DMS153 treated with DMSO at 0.1 percent for 48 hours (cell line): ENCODE results near the gene NDUFS8.

Experiments used
- DNase-seq: peaks from one replicate; lab custom pipeline; 2025; ENCODE audit not compliant: unreplicated experiment; lab: John Stamatoyannopoulos, UW

Gene NDUFS8

DNA sequence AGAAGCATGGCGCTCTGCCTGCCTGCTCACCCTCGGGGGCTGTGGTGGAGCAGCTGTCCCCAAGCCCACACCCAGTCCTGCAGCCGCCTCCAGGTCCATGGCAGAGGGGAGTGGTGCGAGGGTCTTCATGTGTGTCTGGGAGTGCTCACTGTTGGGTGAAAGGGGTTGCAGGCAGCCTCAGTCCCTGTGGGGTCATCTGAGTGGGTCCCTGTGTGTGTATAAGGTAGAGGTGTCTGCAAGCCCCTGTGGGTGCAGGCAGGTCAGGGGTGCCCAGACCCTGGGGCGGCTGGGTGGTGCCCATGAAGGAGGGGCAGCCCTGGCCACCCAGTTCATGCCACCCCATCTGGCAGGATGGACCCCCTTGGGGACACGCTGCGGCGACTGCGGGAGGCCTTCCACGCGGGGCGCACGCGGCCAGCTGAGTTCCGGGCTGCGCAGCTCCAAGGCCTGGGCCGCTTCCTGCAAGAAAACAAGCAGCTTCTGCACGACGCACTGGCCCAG, 15.5 kb upstream of the NDUFS8 start:
- DNase-seq: no peak

DNA sequence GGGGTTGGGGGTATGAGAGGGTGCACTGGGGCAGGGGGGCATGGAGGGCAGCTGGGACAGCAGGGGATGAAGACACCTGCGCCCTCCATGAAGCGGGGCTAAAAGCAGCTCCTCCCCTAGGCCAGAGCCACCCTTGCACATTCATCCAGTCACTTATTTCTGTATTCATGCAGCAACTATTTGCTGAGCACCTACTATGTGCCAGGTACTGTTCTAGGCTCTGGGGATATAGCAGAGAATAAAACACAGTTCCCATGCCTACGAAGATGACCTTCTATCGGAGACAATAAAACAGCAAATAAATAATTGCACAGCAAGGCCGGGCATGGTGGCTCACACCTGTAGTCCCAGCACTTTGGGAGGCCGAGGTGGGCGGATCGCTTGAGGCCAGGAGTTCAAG, 15.0 kb upstream of the NDUFS8 start:
- no peak for DNase-seq

DNA sequence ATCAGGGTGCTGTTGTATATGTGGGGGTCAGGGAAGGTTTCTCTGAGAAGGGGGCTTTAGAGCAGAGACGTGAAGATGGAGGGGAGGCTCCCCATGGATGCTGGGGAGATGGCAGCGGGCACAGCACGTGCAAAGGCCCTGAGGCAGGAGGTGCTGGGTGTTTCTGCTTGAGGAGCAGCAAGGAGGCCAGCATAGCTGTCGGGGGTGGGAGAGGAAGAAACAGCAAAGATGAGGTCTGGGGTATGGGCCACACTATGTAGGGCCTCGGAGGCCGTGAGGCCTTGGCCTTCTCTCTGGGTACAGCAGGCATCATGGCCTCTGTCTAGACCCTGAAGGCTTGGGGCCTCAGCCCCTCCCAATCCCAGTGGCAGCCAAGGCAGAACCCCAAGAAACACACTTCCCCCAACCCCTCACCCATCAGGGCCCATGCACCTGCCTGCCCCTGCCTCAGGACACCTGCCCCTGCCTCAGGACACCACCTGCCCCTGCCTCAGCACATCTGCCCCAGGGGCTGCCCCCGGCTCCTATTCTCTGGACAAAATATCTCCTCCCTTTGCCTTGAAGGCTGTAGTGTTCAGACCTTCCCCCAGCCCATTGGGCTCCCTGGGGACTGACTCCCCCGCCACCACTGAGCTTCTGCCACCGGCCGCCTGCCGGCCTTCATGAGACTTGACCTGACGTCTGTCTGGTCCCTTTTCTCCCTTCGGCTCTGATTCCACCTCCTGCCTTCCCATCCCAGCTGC, 14.1 kb upstream of the NDUFS8 start:
- DNase-seq: no peak

DNA sequence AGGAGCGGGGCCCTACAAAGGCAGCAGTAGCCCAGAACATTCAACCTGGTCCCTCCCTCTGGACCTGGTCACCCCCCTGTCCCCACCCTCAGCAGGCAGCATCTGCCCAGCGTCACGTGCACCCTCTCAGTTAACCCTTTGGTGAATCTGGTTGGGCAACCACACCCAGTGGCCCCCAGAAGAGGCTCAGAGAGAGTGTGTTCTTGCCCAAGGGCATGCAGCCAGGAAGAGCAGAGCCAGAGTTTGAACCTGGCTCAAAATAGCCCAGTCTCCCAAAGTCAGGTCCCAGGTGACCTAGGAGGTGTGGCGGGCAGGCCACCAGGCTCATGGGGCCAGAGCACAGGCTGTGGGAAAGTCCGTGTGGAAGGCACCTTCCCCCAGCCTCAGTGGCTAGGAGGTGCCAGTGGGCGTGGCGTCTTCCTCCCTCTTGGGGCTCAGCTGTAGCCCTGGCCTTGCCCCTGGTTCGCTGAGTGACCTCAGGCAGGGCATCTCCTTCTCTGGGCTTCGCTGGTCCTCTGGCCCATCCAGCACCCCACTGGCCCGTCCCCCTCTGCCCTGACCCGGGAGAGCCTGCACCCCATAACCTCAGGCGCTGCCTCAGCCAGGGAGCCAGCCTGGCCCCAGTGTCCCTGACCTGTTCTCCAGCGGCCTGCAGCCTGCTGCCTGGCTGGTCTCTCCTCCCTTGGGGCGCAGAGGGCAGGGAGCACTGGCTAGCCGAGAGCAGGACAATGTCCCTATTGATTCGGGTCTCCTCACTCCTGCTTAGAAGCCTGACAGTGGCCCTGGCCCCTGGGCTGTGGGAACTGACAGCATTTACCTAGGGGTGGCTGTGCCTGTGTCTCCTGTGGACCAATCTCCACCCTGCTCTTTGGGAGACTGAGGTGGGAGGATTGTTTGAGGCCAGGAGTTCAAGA, 13.3 kb upstream of the NDUFS8 start:
- no peak for DNase-seq

DNA sequence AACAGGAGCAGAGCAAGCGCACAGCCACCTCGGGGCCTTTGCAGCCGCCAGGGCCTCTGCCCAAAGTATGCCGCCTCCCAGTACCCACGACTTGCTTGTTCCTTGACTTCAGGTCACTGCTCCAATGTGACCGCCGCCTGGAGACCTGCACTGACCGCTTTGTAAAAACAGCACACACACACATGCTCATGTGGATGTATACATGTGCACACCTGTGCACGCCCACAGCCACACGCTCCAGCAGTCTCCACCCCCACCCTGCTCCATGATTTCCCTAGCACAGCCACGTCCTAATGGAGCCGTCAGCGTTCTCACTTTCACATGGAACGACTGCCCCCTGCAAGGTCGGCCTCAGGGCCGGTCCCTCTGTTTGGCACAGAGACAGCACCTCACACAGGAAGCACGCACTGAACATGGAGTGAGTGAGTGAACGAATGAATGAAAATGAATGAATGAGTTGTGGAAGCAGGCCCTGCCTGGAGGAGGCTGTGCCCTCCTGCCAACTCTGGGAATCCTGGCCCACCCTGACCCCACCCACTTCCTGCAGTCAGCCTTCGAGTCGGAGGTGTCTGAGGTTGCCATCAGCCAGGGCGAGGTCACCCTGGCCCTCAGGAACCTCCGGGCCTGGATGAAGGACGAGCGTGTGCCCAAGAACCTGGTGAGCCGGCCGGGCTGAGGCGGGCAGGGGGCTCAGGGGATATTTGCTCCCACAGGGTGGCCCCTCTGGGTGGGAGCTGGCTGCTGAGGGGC, 12.3 kb upstream of the NDUFS8 start:
- no peak for DNase-seq

DNA sequence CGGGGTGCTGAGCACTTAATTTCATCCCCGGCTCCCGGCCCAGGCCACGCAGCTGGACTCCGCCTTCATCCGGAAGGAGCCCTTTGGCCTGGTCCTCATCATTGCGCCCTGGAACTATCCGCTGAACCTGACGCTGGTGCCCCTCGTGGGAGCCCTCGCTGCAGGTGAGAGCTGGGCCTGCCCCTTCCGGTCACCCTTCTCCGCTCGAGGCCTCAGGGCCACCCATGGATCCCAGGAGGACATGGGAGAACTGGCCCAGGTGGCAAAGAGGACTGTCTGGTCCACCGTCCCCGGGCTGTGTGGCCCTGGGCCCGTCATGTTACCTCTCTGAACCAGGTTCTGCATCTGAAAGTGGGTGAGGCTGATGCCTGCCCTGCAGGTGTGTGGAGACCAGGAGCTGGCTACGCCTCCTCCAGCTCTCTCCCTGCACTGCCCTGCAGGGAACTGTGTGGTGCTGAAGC, 11.7 kb upstream of the NDUFS8 start:
- no peak for DNase-seq

DNA sequence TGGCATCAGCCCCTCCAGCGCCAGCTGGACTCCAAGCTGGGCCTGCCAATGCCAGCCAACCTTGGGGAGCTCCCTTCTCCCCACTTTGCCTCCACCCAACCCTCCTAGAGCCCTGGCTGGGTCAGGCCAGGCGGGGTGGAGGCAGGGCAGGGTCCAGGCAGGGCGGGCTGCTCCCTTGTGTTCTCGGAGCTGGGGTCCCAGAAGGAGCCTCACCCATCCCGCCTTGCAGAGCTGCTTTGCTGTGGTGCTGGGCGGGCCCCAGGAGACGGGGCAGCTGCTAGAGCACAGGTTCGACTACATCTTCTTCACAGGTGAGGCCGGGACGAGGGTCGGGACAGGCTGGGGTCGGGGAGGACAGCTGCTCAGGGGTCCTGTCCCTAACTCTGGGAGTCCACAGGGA, 11.0 kb upstream of the NDUFS8 start:
- no peak for DNase-seq

DNA sequence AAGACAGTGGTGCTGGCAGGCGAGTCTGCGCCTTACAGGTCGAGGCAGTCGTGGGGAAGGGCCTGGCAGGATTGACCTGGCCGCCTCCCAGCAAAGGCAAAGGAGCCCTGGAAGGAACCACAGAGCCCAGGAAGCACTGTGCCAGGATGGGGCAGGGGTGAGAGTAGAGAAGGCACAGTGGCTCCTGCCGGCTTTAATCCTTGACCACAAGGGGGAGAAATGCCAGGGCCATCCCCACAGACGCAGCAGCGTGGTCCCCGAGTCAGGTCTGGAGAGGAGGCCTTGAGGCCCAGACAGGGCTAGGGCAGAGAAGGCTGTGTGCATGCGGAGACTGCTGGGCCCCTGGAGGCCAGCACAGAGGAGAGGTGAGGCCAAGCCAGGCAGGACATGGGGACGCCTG, 9.9 kb upstream of the NDUFS8 start:
- DNase-seq: no peak

DNA sequence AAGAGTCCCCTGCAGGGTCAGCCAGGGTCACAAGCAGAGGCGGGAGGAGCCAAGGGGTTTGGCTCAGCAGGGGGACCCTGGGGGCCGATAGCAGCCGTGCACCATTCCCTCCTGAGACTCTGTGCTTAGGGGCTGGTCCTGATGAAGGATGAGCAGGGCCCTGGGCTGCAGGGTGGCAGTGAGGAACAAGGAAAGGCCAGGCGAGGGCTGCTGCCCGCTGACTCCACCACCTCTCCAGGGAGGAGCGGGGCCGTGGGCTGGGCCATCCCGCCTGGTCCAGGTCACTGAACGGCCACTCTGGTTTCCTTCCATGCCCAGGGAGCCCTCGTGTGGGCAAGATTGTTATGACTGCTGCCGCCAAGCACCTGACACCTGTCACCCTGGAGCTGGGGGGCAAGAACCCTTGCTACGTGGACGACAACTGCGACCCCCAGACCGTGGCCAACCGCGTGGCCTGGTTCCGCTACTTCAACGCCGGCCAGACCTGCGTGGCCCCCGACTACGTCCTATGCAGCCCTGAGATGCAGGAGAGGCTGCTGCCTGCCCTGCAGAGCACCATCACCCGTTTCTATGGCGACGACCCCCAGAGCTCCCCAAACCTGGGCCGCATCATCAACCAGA, 9.2 kb upstream of the NDUFS8 start:
- no peak for DNase-seq

DNA sequence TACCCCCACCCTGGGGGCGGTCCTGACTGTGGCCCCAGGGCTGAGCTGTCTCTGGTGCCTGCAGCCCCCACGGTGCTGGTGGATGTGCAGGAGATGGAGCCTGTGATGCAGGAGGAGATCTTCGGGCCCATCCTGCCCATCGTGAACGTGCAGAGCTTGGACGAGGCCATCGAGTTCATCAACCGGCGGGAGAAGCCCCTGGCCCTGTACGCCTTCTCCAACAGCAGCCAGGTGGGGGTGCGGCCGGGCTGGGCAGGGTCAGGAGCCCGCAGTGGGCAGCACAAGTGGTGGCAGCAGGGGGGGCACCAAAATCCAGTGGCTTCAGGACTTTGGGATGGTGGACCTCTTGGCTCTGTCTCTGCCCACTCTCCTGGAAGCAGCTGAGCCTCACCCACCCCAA, 8.0 kb upstream of the NDUFS8 start:
- DNase-seq: no peak

DNA sequence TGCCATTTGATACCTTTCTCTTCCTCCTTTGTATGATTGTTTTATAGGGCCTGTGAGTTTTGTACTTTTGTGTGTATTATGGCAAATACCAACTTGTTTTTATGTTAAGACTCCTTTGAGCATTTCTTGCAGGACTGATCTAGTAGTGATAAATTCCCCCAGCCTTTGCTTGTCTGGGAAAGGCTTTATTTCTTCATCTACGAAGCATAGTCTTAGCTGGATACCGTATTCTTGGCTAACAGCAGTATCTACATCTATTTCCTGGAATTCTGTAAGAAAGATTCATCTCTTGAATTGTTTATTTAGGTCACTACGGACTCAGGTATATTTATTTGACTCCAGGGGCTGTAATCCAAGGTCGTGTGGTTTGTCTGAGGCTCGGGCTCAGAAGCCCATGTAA, 6.0 kb upstream of the NDUFS8 start:
- DNase-seq: no peak

DNA sequence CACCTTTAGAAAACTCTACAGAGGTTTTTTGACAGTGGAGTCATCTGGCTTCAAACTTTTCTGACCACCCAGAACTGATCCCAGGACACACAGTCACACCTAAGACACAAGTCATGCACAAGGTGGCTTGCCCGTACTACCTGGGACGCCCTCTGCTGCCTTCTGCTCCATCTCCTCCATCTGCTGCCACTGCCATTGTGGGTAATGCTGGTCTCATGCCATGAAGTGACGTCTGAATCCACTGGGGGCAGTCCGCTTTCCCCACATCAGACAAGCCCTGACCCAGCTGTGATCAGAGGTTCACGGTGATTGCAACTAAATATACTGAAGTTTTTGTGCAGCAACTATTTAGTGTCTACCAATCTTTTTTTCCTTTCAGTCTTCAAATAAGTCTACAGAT, 5.4 kb upstream of the NDUFS8 start:
- DNase-seq: no peak

DNA sequence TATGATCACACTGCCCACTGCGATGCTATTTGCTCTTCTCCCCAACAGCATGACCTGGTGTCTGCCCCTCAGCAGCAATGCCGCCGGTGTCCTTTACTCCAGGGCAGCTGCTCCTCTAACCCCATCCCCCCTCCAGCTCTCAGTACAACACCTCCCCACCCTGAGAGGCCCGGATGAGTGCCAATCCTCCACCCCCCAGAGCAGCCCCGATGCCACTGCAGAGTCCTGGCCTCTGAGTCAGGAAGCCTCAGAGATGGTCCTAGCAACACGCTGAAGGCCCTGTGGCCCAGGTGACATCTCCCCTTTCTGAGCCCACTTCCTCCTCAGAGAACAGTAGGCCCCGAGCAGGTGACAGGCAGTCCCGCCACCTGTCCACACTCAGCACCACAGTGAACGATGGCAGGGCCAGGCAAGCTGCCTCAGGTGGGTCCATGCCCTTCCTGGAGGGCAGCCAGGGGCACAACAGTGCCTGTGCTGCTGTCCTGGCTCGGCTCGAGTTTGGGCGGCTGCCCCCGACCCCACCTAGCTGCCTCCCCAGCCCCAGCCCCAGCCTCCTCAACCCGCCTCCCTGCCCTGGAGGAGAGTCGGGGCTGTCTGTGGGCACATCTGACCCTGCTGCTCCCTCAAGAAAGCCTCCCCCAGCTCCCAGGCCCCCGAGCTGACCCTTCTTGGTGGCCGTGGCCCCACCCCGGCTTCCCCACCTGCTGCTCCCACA, 3.9 kb upstream of the NDUFS8 start:
- DNase-seq: no peak

DNA sequence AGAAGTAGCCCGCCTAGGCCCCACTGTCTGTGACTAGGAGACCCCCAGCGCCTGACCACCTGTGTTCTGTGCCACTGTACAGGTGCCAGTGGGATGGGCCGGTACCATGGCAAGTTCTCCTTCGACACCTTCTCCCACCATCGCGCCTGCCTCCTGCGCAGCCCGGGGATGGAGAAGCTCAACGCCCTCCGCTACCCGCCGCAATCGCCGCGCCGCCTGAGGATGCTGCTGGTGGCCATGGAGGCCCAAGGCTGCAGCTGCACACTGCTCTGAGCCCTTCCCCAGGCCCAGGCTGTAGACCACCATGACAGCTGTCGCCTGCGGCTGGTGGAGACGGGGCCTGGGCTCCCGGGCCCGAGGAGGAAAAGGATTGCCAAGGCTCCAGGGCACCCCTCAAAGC, 2.8 kb upstream of the NDUFS8 start:
- no peak for DNase-seq

DNA sequence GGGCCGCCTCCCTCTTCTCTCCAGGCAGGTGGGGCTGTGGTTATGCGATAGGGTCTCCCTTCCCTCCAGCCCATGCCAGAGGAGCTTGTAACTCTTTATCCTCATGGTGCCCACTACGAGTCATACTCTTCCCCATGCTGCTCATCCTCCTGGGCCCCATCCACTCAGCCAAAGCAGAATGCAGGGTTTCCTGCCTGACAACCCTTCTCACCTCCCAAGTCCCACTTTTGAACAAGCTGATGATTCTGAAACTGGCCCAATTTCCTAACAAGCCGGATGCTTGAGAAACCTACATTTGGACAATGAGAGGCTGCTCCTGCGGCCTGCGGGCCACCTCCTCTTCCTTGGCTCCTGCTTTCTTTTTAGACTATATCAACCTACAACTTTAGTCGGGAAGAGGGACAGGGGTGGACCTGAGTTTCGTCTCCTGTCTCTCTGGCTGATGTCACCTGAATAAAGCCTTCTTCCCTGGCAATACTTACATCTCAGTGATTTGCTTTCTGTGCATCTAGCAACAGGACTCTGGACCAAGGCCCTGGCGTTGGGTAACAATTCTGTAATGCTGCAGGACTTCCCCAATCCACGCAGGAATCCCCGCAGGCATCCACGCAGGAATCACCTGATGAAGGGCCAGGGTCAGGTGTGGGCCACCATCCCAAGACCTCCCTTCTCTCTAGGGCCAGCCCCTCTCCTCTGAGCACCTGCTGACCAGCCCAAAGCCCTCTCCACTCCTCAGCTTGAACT, 1.5 kb upstream of the NDUFS8 start:
- DNase-seq: no peak

DNA sequence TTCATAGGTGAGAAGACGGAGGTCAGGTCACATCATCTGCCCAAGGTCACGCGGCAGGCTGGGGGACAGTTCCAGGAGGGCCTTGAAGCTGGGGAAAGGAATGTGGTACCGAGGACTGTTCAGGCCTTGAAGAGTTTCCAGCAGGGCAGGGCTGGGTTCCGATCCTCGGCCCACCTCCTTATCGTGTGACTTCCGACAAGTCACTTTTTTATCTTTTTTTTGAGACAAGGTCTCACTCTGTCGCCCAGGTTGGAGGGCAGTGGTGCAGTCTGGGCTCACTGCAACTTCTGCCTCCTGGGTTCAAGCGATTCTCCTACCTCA, 623 bp downstream of the NDUFS8 start:
- DNase-seq: no peak

DNA sequence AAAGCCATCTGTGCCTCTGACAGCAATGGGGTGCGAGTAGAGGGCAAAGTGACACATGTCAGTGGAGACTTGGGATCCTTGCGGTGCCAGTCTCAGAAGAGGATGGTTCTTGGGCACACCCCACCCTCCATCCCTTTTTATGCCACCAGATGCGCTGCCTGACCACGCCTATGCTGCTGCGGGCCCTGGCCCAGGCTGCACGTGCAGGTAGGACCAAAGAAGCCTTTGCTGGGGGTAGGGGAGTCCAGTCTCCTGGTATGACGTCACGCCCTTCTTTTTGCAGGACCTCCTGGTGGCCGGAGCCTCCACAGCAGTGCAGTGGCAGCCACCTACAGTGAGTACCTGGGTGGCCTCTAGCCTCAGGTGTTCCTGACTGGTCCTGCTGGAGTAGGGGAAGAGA, 1.5 kb downstream of the NDUFS8 start:
- DNase-seq: no peak

DNA sequence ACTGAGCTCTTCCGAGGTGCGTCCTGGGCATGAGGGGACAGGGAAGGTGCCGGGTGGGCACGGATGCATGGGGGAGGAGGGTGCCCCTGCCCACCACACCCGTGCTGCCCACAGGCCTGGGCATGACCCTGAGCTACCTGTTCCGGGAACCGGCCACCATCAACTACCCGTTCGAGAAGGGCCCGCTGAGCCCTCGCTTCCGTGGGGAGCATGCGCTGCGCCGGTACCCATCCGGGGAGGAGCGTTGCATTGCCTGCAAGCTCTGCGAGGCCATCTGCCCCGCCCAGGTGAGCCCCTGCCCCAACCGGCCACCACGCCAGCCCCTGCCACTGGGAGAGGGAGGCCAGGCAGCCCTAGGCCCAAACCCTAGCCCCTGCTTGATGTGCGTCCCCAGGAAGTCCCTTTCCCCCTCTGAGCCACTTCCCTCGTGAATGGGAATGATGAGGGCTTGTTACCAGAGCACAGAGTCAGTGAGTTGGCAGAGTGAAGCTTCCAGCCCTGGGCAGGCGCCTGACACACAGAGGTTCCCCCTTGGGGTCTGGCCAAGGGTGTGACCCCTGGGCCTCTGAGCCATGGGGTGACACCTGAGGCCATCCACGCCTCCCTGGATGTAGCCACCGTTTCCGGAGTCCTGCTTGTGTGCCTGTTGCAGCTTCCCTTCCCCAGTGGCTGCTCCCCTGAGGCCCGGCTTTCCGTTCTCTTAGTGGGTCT, 2.7 kb downstream of the NDUFS8 start:
- no peak for DNase-seq

DNA sequence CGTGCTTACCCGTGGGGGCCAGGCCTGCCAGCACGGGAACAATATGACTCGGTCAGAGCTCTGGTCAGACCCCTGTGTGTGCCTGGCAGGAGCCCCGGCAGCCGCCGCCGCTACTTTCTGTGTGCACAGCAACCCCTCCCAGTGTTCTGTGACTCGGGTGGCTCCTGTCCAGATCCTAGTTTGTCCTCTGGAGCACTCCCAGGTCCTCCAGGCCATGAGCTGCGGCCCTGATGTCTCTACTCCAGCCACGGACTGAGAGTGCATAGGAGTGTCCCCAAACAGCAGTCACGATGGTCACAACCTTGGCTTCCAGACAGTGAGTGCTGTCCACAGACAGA, 3.2 kb downstream of the NDUFS8 start:
- no peak for DNase-seq
